GM19463 (cell line): ENCODE data around the gene NAPB.

Experiments used
- ATAC-seq: cut with Tn5 transposase; IDR thresholded peaks from one replicate; pipeline ENCODE4 v1.9.1; 2021; ENCODE audit warnings: mild to moderate bottlenecking, moderate library complexity; ENCODE audit not compliant: unreplicated experiment

Gene NAPB

DNA sequence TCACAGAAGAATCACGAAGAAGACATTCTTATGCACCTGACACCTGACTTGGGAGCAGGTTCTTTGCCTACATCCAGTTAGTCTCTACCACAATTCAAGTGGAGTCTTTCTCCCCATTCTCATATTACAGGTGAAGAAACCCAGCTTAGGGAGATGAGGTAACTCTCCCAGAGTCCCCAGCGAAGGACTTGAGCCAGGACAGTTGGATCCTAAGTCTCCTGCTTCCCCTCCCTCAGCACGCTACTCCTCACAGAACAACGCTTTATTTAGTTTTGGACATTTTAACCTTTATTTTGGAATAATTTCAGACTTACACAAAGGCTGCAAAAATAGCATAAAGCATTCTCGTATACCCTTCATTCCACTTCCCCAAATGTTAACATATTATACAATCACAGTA lies 17.4 kb upstream of the NAPB start:
- no peak for ATAC-seq

DNA sequence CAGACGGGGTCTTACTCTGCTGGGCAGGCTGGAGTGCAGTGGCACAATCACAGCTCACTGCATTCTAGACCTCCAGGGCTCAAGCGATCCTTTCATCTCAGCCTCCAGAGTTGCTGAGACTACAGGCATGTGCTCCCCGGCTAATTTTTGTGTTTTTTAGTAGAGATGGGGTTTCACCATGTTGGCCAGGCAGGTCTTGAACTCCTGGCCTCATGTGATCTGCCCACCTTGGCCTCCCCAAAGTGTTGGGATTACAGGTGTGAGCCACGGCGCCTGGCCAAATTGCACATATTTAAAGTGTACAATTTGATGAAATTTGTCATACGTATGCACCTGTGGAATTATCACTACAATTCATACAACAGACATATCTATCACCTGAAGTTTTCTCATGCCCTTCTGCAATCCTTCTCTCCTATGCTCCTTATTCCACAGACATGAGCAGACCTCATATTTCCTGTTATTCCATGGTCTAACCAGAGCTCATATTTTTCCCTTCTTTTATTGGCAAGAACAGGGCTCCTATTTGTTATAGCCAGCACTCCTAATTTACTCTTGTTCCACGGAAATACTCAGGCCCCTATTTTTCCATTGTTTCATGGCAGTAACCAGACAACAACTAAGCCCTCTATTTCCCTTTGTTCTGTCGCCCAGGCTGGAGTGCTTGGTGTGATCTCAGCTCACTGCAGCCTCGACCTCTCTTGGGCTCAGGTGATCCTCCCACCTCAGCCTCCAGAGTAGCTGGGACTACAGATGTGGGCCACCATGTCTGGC lies 16.0 kb upstream of the NAPB start:
- ATAC-seq = no peak

DNA sequence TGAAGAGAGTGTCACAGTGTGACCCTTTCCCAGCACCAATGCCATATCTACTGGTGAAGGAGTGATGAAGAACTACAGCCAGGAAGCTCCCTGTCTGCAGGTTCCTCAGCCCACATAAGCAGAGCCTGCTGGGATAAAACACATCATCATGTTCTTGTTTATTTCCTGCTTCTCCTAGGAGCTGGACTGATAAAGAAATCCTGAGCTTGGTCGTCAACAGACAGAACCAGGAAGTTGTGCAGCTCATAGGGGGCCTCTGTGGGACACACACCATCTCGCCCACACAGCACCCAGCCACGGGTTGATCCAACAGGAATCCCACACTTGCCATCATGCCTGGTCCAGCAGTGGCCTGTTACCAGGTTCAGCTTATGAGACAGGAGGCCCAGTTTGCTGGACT lies 15.4 kb upstream of the NAPB start:
- ATAC-seq = no peak

DNA sequence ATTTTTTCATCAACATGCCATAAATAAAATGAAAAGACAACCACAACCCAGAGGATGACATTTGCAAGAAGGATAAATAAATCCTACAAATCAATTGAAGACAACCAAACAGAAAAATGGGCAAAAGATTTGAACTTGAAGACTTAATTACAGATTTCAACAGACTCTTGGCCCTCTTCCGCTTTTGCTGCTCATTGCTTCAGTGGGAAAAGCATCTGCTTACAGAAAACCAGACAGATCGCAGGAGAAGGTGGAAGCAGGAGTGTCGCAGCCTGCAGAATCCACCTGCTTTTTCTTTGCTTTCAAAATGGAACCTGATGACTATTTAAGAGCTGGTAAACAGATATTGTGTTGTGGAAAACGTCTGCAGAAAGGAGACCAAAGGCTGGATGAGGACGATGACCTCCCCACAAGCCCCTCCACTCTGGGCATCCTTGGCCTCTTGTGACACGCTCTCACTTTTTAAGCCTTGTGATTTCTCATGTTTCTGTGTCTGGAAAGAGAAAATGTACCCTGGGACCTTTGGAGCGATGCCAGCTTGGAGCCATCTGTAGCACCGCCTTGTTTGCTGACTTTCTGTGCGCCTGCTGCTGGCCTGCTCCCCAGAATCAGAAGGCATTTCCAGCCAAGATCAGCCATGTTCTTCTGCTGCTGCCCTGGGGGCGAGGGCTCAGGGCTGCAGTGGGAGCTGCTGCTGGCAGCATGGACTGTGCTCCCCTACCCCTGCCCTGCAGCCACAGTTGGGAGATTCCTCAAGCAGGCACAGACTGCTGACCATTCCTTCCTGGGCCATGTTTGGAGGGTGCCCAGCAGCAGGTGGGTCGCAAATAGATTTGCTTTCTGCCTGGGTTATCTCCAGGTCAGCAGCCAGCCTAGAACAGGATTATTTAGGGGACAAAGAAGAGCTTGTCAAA lies 14.6 kb upstream of the NAPB start:
- ATAC-seq = no peak

DNA sequence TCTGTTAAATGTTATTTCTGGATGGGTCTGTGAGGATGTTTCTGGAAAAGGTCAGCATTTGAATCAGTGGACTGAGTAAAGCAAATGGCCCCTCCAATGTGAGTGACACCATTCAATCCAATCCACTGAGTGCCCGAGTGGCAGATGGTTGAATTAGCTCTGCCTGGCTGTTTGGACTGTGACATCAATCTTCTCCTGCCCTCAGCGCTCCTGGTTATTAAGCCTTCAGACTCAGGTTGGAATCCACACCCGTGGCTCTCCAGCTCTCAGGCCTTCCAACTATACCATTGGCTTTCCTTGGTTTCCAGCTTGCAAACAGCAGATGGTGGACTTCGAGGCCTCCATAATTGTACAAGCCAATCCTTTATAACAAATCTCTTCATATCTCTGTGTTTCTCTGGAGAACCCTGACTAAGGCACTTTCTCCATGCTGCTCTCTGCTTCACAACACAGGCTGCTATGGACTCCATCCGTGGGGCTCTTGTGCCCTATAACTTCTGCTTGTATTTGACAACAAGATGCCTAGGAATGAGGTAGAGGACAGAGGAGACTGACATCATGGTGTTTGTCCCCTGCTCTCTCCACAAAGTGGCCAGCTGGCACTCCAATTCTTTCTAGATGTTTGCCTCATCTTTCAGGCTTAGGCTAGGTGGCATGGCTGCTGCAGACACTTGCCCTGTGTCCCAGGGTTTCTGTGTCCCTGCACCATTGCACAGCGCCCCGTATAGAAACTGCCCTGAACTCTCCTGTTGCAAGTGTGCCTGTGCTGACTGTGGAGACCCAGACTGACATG lies 13.4 kb upstream of the NAPB start:
- no peak for ATAC-seq

DNA sequence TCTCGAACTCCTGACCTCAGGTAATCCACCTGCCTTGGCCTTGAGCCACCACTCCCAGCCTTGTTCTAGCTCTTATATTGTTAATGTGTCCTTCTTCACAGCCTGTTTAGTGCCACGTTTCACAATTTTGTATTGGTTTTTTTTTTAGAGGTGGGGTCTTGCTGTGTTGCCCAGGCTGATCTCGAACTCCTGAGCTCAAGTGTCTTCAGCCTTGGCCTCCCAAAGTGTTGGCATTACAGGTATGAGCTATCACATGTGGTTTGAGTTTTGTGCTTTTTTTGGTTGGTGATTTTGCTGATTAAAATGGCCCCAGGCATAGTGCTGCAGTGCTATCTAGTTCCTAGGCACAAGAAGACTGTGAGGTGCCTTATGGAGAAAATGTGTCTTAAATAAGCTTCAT lies 12.3 kb upstream of the NAPB start:
- no peak for ATAC-seq

DNA sequence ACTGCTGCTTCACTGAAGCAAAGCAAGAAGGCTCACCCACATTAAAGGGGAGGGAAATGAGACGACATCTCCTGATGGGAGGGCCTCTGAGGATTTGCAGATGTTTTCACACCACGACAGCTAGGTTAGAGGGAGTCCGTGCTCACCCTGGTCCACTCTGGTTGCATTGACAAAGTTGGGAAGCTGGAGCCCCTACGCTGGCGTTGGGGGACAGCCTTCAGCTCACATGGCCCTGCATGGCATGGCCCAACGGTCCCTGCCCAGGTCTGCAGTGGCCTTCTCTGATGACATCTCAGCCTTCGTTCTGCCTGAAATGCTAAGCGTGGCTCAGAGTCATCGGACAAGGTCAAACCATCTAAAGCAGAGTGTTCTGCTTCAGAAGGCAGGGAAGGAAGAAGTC lies 3.8 kb upstream of the NAPB start:
- no peak for ATAC-seq

DNA sequence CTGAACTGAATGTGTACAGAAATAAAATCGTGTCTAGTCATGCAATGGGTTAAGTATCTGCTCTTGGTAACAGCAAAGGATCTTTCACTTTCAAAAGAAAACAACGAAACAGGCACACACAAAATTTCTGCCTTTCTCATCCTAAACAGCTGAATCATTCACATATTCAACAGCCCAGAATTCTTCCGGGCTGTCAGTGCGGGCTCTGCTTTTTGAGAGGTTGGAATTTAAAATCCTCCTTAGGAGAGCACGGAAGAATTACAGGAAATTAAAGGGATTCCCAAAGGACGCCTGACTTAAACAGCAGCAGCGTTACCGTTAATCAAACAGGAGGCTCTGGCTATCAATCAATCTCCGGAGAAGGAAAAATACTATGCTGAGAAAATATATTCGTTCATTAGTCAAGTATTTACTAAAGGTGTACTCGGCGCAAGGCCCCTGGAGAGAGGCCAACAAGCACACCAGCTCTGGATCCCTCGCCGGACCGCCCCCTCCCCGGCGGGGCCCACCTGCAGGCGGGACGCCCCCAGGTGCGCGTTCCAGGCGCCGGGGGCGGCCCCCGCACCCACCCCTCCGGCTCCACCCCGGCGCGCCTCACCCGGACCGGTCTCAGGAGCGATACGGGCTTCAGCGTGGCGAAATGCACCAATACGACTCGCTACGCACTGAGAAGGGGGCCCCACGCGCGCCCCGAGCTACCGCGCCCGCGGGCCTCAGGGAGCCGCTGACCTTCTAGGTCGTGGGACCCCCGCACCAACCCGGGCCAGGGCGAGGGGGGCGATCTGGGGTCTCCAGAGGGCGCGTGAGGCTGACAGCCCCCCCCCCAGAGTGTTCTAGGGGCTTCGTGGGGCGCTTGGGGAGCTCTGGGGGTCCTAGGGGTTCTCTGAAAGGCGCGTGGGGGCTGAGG lies 1.0 kb downstream of the NAPB start:
- peak; percentile 20 for ATAC-seq

DNA sequence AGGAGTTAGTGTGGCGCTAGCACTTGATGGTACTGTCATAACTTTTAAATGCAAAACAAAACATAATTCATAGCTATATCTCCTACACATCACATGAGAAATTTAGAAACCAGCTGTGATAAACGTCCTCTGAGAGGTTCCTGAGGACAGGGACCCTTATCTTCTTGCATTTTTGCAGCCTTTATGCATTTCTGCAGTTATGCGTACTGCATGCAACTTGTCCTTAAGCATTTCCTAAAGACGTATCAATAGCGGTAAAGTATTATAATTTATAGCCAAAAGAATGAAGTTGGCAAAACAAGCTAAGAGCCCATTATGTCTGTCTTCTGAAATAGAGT lies 1.7 kb downstream of the NAPB start:
- no peak for ATAC-seq

DNA sequence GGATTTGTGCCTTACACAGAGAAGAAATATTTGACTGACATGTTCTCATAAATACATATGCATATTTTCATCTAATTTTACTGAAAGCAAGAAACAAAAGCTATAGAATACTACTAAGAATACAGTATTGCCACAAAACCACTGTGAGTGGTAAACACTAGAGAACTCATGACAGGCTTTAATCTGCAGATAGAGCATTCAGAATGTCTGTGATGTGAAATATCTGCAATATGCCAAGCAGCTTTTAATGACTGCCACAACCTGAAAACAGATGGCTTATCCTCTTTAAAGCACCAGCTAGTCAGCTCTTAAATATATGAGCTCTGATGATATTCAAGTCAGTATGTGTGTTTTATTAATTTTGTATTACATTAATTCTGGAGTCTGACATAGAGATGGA lies 3.4 kb downstream of the NAPB start:
- no peak for ATAC-seq

DNA sequence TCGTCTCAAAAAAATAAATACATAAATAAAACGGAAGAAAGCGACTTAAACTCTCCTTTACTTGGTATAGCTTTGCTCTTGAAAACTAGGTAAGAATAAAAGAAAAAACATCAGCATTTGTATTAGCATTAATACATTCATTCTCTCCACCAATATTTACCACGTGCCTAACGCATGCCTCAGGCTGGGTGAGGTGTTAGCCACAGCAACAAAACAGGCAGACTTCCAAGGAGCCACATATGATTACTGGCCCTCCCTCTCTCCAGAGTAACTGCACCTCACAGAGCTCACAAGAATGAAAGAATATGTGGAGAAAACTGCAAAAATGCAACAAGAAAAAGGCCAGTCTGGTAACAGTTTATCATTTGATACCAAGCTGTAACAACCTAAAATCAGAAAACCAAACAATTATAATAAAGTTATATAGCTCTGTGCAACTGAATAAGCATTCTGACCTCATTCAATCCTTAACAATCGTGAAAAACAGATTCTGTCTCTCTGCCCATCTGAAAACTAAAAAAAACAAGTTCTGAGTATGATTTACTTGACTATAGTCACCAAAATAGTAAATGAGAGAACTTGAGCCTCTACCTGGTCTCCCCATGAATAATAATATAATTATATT lies 5.2 kb downstream of the NAPB start:
- ATAC-seq = no peak

DNA sequence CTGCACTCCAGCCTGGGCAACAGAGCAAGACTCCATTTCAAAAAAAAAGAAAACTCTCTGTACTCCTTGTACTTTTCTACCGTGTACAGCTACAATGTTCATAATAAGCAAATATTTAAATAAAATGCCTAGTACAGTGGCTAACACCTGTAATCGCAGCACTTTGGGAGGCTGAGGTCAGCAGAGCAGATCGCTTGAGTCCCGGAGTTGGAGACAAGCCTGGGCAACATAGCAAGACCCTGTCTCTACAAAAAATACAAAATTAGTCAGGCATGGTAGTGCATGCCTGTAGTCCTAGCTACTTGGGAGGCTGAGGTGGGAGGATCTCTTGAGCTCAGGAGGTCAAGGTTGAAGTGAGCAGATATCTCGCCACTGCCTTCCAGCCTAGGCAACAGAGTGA lies 5.7 kb downstream of the NAPB start:
- ATAC-seq = no peak

DNA sequence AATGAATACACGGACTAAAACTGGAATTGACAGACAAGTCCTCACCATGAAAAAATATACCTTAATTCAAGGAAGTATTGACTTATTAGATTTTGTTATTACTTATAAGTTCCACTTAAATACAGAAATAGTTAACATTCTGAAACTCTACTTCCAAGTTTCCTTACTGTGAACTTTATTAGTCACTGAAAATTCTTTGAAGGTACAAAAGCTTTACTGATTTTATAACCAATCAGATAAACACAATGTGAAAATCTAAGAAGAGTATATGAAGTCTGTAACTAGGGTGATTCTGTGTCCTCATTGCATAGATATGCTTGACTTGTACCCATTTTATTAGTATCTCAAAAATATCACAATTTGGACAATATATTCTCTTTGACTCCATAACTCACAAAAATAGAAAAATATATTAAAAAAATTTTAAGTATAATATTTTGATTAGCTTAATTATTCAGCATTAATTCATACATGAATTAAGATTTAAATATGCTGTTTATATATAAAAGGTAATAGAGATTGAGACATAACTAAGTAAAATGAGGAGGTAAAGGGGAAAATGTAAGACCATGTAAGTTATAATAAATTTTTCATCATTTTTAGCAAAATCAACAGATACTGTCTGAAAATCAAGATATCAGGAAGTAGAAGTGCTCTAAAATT lies 6.6 kb downstream of the NAPB start:
- ATAC-seq = no peak

DNA sequence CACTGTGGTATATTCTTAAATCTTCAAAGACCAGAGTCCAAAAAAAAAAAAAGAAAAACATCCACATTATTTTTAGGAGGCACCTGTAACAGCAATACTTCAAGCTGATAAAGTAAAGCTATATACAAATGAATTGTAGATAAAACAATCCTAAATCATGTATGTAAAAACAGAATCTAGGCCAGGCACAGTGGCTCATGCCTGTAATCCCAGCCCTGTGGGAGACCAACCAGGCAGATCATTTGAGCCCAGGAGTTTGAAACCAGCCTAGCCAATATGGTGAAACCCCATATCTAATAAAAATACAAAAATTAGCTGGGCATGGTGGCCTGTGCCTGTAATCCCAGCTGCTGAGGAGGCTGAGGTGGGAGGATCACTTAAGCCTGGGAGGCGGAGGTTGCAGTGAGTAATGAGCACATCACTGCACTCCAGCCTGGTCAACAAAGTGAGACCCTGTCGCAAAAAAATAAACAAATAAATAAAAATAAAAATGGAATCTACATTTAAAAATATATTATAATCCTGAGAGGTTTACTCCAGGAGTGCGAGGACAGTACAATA lies 7.3 kb downstream of the NAPB start:
- ATAC-seq = no peak

DNA sequence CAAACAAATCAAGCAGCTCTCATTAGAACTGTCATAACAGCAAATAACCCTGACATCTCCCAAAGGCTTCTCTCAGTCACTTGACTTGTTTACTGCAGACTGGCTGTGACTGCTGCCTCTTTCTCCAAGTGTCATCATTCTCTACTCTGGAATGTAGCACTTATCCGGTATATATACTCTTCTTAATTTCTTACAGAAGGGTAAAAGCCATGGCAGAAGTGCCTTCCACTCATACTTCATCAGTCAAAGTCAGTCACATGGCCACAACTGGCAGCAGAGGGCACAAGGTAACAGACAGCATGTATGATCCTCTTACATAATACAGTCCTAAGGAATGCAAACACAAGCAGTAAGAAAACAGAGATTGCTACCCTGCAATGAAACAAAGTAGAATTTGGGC lies 9.3 kb downstream of the NAPB start:
- no peak for ATAC-seq

DNA sequence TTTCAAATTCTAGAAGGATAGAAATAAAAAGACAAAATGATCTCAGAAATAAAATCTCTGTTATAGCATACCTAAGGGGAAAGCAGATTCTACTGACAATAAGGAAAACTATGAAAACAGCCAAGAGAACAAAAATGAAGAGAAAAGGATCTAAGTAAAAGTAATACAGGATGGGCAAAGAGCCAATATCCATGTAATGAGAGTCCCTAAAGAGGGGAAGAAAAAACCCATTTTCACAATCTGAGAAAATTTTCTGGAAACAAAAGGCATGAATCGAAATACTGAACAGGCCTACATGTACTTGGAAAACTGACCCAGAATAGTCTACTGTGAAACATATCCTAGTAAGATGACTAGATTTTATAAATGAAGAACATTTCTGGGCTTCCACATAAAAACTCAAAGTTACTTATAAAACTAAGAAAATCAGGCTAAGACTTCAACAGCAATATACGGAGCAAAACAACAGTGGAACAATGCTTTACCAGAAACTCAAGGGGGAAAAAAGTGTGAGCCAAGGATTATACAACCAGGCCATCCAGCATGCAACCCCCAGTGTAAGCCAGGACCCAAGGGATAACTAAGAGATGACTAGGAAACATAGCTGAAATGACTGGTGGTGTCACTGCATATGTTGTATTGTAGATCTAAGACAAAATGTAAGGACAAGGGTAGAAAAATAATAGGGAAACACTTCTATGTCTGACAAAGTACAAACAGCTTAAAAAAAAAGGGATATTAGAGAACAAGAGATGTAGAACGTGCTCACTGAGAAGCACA lies 10.2 kb downstream of the NAPB start:
- no peak for ATAC-seq

DNA sequence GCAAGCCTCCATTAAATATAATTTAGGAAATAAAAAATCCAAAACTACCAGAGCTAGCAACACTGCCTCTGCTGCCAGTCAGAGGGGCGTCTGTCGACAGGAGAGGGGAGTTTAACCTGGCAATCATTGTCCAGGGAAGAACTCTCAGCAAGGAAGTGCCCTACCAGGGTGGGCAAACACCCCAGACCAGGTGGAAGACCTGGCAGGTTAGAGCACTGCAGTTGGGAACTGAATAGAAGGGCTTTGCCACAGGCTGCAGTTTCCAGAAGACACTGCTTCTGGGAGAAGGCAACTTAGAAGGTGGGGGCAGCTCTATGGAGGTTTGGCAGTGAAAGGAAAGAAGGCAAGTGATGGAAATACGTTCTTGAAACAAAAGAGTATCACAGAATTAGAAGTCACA lies 11.5 kb downstream of the NAPB start:
- no peak for ATAC-seq

DNA sequence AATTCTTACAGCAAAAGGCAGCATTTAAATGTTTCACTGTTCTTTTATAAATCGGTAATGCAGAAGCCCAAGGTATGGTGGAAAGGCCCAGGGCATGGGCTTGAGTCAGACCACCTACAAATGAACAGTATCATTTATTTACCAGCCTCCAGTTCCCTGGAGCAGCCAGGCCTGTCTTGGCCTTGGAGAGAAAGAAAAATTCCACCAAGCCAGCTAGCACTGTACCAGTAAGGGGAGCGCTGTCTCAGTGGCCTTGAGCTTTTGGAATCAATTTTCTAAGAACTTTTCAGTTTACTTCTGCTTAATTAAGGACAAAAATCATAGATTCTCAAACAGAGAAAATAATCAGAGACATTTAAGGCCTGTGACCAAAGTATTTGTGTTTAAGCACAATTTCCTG lies 12.3 kb downstream of the NAPB start:
- ATAC-seq = no peak
